ENCODE results near the gene HORMAD2.

GRCh38 chr22:30040499-30041260, 39.6 kb upstream of the HORMAD2 start:
- TF ChIP-seq CTCF (IDR thresholded peaks at IDR 0.05) (no peak), EP300 (IDR thresholded peaks at IDR 0.05) (no peak)
